Osteoblast (primary cell): ENCODE results near the gene NOL12. TPM values are rescaled to one million over a fixed set of nuclear protein-coding genes. Genes with fewer than 3 reads are reported as not detected.
A peak's percentile ranks its signal among the peaks of the same experiment; 100 is the strongest.
"Not testable (repeated sequence)": the region's sequence is repeated elsewhere in the genome, so short reads cannot be mapped to it uniquely, and the experiment has no call there.

ENCODE experiments used
- DNase-seq: peaks from one replicate; pipeline ENCODE4 v3.0.0; 2011; ENCODE audit warnings: low spot score, mixed read lengths; ENCODE audit not compliant: insufficient read length; ENCODE audit errors: missing footprints
- H2AFZ ChIP-seq: 2 replicates; pipeline ENCODE4 v1.6.0; 2011; ENCODE audit warnings: mild to moderate bottlenecking, low read length
- H3K27ac ChIP-seq: 2 replicates; pipeline ENCODE4 v1.5.1; 2011; ENCODE audit warnings: mild to moderate bottlenecking, low read depth, low read length, moderate library complexity
- H3K27me3 ChIP-seq: 2 replicates; pipeline ENCODE4 v1.6.0; 2012; ENCODE audit warnings: mild to moderate bottlenecking, control low read depth, inconsistent platforms, low read length, moderate library complexity; ENCODE audit not compliant: insufficient read depth
- H3K36me3 ChIP-seq: 2 replicates; pipeline ENCODE4 v1.5.1; 2011; ENCODE audit warnings: mild to moderate bottlenecking, low read length, control low read depth, moderate library complexity; ENCODE audit not compliant: insufficient read depth
- H3K4me1 ChIP-seq: 2 replicates; pipeline ENCODE4 v1.5.1; 2011; ENCODE audit warnings: mild to moderate bottlenecking, low read length, control low read depth, moderate library complexity; ENCODE audit not compliant: insufficient read depth
- H3K4me2 ChIP-seq: 2 replicates; pipeline ENCODE4 v1.6.0; 2011; ENCODE audit warnings: mild to moderate bottlenecking, low read length; ENCODE audit not compliant: insufficient read depth
- H3K4me3 ChIP-seq: fragments of 200-600 bp; sonication (generic); 3 replicates; pipeline ENCODE4 v1.5.1; 2012; ENCODE audit warnings: mild to moderate bottlenecking, low read length, inconsistent platforms; ENCODE audit not compliant: insufficient read depth
- H3K79me2 ChIP-seq: 2 replicates; pipeline ENCODE4 v1.6.0; 2012; ENCODE audit warnings: mild to moderate bottlenecking, low read length, control low read depth, inconsistent platforms; ENCODE audit not compliant: insufficient read depth
- H3K9me3 ChIP-seq: 2 replicates; pipeline ENCODE4 v1.5.1; 2011; ENCODE audit warnings: low read depth, low read length, control low read depth
- H4K20me1 ChIP-seq: 2 replicates; pipeline ENCODE4 v1.6.0; 2012; ENCODE audit warnings: mild to moderate bottlenecking, low read length, control low read depth; ENCODE audit not compliant: insufficient read depth
- CTCF ChIP-seq: IDR thresholded peaks from 2 replicates; pipeline ENCODE4 v1.5.1; 2011; ENCODE audit warnings: mild to moderate bottlenecking, low read depth, low read length, moderate library complexity; ENCODE audit errors: extremely low read depth
- total RNA-seq: library from RNA; depleted of rRNA; stranded (reverse); fragments of >200 nt; gene quantifications from 2 replicates; pipeline ENCODE4 v1.2.3, GENCODE V29; 2012

Gene NOL12
- total RNA-seq, 1 donor = 9.0 TPM

GRCh38 chr22:37715760-37716159 is 29.6 kb downstream of the NOL12 start:
- DNase-seq = no peak
- Histone ChIP-seq H3K79me2 (no peaks in the 10 kb centered on the region), H3K36me3 (no peaks in the 10 kb centered on the region), H3K4me1 (no peaks in the 10 kb centered on the region), H3K9me3 (no peaks in the 10 kb centered on the region), H3K4me2 (no peak overlapping the region), H3K4me3 (no peak overlapping the region), H3K27ac (no peak overlapping the region), H3K27me3 (no peaks in the 10 kb centered on the region), H4K20me1 (no peaks in the 10 kb centered on the region), H2AFZ (no peak overlapping the region)
- TF ChIP-seq CTCF = no peak

- H3K4me2 ChIP-seq = no peak overlapping the region
Measured at GRCh38 chr22:37716708-37717107, 30.6 kb downstream of the NOL12 start.

GRCh38 chr22:37717235-37717634 is 31.1 kb downstream of the NOL12 start:
- H3K4me2 ChIP-seq, H3K9me3 ChIP-seq, H3K4me1 ChIP-seq, H3K36me3 ChIP-seq, H2AFZ ChIP-seq, H3K4me3 ChIP-seq, H3K27ac ChIP-seq, H4K20me1 ChIP-seq, DNase-seq, H3K79me2 ChIP-seq, H3K27me3 ChIP-seq: not testable (repeated sequence)

More at GRCh38 chr22:37716708-37717107, 30.6 kb downstream of the NOL12 start:
- Histone ChIP-seq H3K27me3 (no peaks in the 10 kb centered on the region), H3K27ac (no peak overlapping the region), H2AFZ (no peak overlapping the region), H4K20me1 (no peaks in the 10 kb centered on the region), H3K9me3 (no peaks in the 10 kb centered on the region), H3K4me1 (no peaks in the 10 kb centered on the region), H3K36me3 (no peaks in the 10 kb centered on the region), H3K4me3 (no peak overlapping the region), H3K79me2 (no peaks in the 10 kb centered on the region)
- peak; percentile 95 for DNase-seq
- TF ChIP-seq CTCF = no peak

DNA sequence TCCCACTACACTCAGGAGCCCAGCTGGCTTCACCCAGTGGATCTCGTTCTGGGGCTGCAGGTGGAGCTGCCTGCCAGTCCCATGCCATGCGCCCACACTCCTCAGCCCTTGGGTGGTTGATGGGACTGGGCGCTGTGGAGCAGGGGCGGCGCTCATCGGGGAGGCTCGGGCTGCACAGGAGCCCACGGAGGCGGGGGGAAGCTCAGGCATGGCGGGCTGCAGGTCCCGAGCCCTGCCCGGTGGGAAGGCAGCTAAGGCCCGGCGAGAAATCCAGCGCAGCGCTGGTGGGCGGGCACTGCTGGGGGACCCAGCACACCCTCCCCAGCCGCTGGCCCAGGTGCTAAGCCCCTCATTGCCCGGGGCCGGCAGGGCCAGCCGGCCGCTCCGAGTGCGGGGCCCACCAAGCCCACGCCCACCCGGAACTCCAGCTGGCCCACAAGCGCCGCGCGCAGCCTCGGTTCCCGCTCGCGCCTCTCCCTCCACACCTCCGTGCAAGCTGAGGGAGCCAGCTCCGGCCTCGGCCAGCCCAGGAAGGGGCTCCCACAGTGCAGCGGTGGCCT is 31.7 kb downstream of the NOL12 start:
- not testable (repeated sequence) for H3K27ac ChIP-seq, H2AFZ ChIP-seq, H3K9me3 ChIP-seq, H3K27me3 ChIP-seq, H4K20me1 ChIP-seq, H3K79me2 ChIP-seq, H3K4me3 ChIP-seq, H3K4me1 ChIP-seq, H3K36me3 ChIP-seq, DNase-seq, H3K4me2 ChIP-seq

DNA sequence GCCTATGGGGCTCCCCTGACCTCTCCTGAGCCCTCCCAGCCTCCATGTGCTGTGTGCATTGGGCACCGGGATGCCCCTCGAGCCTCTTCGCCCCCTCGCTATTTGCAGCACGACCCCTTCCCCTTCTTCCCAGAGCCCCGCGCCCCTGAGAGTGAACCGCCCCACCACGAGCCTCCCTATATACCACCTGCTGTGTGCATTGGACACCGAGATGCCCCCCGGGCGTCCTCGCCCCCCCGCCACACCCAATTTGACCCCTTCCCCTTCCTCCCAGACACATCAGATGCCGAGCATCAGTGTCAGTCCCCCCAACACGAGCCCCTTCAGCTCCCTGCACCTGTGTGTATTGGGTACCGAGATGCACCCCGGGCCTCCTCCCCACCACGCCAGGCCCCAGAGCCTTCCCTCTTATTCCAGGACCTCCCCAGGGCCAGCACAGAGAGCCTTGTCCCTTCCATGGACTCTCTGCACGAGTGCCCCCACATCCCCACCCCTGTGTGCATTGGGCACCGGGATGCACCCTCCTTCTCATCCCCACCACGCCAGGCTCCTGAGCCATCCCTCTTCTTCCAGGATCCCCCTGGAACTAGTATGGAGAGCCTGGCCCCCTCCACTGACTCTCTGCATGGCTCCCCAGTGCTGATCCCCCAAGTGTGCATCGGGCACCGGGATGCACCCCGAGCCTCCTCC is 39.6 kb downstream of the NOL12 start:
- no peaks in the 10 kb centered on the region for H3K36me3 ChIP-seq
- no peak overlapping the region for H3K27ac ChIP-seq
- no peaks in the 10 kb centered on the region for H4K20me1 ChIP-seq
- no peaks in the 10 kb centered on the region for H3K27me3 ChIP-seq
- no peak overlapping the region for H3K4me2 ChIP-seq
- H3K9me3 ChIP-seq = no peaks in the 10 kb centered on the region
- H3K4me3 ChIP-seq = no peak overlapping the region
- H2AFZ ChIP-seq = no peak overlapping the region
- H3K79me2 ChIP-seq = no peaks in the 10 kb centered on the region
- no peak for TF ChIP-seq CTCF
- peaks cover 5% of the 10 kb centered on the region for H3K4me1 ChIP-seq
- peak; percentile 59 for DNase-seq
